Smooth muscle cell (in vitro differentiated cells): ENCODE results near the gene TMED8. TPM values are rescaled to one million over a fixed set of nuclear protein-coding genes. Genes with fewer than 3 reads are reported as not detected.

Source experiments
- DNase-seq: peaks from one replicate; lab custom pipeline; 2025; ENCODE audit not compliant: unreplicated experiment; lab: John Stamatoyannopoulos, UW
- H2AFZ ChIP-seq: fragments of 200-600 bp; sonication (generic); 2 replicates; pipeline ENCODE4 v1.6.0; 2016; ENCODE audit warnings: antibody characterized with exemption, low read depth, mild to moderate bottlenecking
- H3F3A ChIP-seq: fragments of 200-600 bp; sonication (generic); 2 replicates; pipeline ENCODE4 v1.6.0; 2017; ENCODE audit warnings: antibody characterized with exemption, low read depth
- H3K27ac ChIP-seq: fragments of 200-600 bp; sonication (generic); 2 replicates; pipeline ENCODE4 v1.5.1; 2016; ENCODE audit warnings: low read depth, mild to moderate bottlenecking
- H3K27me3 ChIP-seq: fragments of 200-600 bp; sonication (generic); 2 replicates; pipeline ENCODE4 v1.6.1; 2016; ENCODE audit warnings: low read depth, mild to moderate bottlenecking
- H3K36me3 ChIP-seq: fragments of 200-600 bp; sonication (generic); 2 replicates; pipeline ENCODE4 v1.5.1; 2016; ENCODE audit warnings: low read depth
- H3K4me1 ChIP-seq: fragments of 200-600 bp; sonication (generic); 2 replicates; pipeline ENCODE4 v1.5.1; 2016; ENCODE audit warnings: low read depth
- H3K4me2 ChIP-seq: fragments of 200-600 bp; sonication (generic); 2 replicates; pipeline ENCODE4 v1.6.0; 2016; ENCODE audit warnings: mild to moderate bottlenecking
- H3K4me3 ChIP-seq: fragments of 200-600 bp; sonication (generic); 2 replicates; pipeline ENCODE4 v1.5.1; 2016; ENCODE audit warnings: mild to moderate bottlenecking
- H3K79me2 ChIP-seq: fragments of 200-600 bp; sonication (generic); 2 replicates; pipeline ENCODE4 v1.6.0; 2016; ENCODE audit warnings: low read depth, mild to moderate bottlenecking
- H3K9ac ChIP-seq: fragments of 200-600 bp; sonication (generic); 2 replicates; pipeline ENCODE4 v1.6.0; 2016; ENCODE audit warnings: low read depth
- H3K9me3 ChIP-seq: fragments of 200-600 bp; sonication (generic); replicated peaks from 2 replicates; pipeline ENCODE4 v1.5.1; 2016; ENCODE audit warnings: low read depth
- H4K20me1 ChIP-seq: fragments of 200-600 bp; sonication (generic); 2 replicates; pipeline ENCODE4 v1.6.0; 2016; ENCODE audit warnings: low read depth
- WGBS: methylation state at CpG from one replicate; pipeline ENCODE4 v1.1.7; 2016; ENCODE audit warnings: low lambda C conversion rate; 5-methylcytosine and 5-hydroxymethylcytosine counted together
- polyA plus RNA-seq: library from polyadenylated mRNA; unstranded; fragments of >200 nt; fragmentation: Nextera tagmentation; extraction: Ambion mirVana; gene quantifications from 2 replicates; pipeline ENCODE4 v1.2.1, GENCODE V29; 2016
- total RNA-seq: library from RNA; depleted of rRNA; stranded (reverse); fragments of >200 nt; gene quantifications from 2 replicates; pipeline ENCODE4 v1.2.3, GENCODE V29; 2014
- TF ChIP-seq, protein P1 (sequence below): fragments of 200-600 bp; sonication (generic); IDR thresholded peaks from 2 replicates; pipeline ENCODE4 v1.5.1; 2017; ENCODE audit warnings: borderline replicate concordance, mild to moderate bottlenecking, antibody characterized with exemption; ENCODE audit not compliant: insufficient read depth, poor library complexity, severe bottlenecking

Gene TMED8
- total and polyA plus RNA-seq, 2 experiments from 2014 or later: 4.5 to 12.2 TPM

GRCh38 chr14:77346495-77346894 is 30.4 kb downstream of the TMED8 start:
- Histone ChIP-seq H3K4me1 (no peaks in the 10 kb centered on the region), H2AFZ (no peak overlapping the region), H3K36me3 (no peaks in the 10 kb centered on the region), H3K27ac (no peak overlapping the region), H3K27me3 (no peaks in the 10 kb centered on the region), H3K4me2 (no peak overlapping the region), H4K20me1 (no peaks in the 10 kb centered on the region), H3F3A (no peaks in the 10 kb centered on the region), H3K9me3 (no peaks in the 10 kb centered on the region), H3K9ac (no peak overlapping the region), H3K79me2 (no peaks in the 10 kb centered on the region), H3K4me3 (no peak overlapping the region)
- TF ChIP-seq, protein P1, sequence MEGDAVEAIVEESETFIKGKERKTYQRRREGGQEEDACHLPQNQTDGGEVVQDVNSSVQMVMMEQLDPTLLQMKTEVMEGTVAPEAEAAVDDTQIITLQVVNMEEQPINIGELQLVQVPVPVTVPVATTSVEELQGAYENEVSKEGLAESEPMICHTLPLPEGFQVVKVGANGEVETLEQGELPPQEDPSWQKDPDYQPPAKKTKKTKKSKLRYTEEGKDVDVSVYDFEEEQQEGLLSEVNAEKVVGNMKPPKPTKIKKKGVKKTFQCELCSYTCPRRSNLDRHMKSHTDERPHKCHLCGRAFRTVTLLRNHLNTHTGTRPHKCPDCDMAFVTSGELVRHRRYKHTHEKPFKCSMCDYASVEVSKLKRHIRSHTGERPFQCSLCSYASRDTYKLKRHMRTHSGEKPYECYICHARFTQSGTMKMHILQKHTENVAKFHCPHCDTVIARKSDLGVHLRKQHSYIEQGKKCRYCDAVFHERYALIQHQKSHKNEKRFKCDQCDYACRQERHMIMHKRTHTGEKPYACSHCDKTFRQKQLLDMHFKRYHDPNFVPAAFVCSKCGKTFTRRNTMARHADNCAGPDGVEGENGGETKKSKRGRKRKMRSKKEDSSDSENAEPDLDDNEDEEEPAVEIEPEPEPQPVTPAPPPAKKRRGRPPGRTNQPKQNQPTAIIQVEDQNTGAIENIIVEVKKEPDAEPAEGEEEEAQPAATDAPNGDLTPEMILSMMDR: no peak
- no peak for DNase-seq
- WGBS: 90% methylated on average over 2 of the region's 2 CpGs

- Histone ChIP-seq H3K9me3 (no peaks in the 10 kb centered on the region), H2AFZ (no peak overlapping the region), H3K4me3 (no peak overlapping the region), H4K20me1 (no peaks in the 10 kb centered on the region), H3K4me1 (no peaks in the 10 kb centered on the region), H3K4me2 (no peak overlapping the region), H3K79me2 (no peaks in the 10 kb centered on the region), H3F3A (no peaks in the 10 kb centered on the region), H3K27ac (peak overlapping the region; percentile 9), H3K9ac (no peak overlapping the region), H3K36me3 (peaks cover 4% of the 10 kb centered on the region), H3K27me3 (no peaks in the 10 kb centered on the region)
- TF ChIP-seq, protein P1: no peak
- DNase-seq: no peak
- 51% methylated on average over 3 of the region's 3 CpGs for WGBS
Observed at GRCh38 chr14:77344377-77344996, 32.4 kb downstream of the TMED8 start.

GRCh38 chr14:77343662-77344061 is 33.2 kb downstream of the TMED8 start:
- H3K9me3 ChIP-seq: no peaks in the 10 kb centered on the region
- H3K9ac ChIP-seq: no peak overlapping the region
- H3K4me2 ChIP-seq: no peak overlapping the region
- H4K20me1 ChIP-seq: no peaks in the 10 kb centered on the region
- TF ChIP-seq, protein P1: no peak
- no peak overlapping the region for H2AFZ ChIP-seq
- no peaks in the 10 kb centered on the region for H3K79me2 ChIP-seq
- 90% methylated on average over 2 of the region's 2 CpGs for WGBS
- H3K4me1 ChIP-seq: no peaks in the 10 kb centered on the region
- no peaks in the 10 kb centered on the region for H3K27me3 ChIP-seq
- no peak for DNase-seq
- no peaks in the 10 kb centered on the region for H3F3A ChIP-seq
- H3K36me3 ChIP-seq: peaks cover 4% of the 10 kb centered on the region
- no peak overlapping the region for H3K4me3 ChIP-seq
- H3K27ac ChIP-seq: no peak overlapping the region
